NOMO-1 treated with dmso at 0.1 percent for 144 hours (cell line): ENCODE results near the gene ISLR2.

ENCODE experiments used
- DNase-seq: peaks from one replicate; lab custom pipeline; 2025; ENCODE audit not compliant: unreplicated experiment; lab: John Stamatoyannopoulos, UW

The ISLR2 gene

DNA sequence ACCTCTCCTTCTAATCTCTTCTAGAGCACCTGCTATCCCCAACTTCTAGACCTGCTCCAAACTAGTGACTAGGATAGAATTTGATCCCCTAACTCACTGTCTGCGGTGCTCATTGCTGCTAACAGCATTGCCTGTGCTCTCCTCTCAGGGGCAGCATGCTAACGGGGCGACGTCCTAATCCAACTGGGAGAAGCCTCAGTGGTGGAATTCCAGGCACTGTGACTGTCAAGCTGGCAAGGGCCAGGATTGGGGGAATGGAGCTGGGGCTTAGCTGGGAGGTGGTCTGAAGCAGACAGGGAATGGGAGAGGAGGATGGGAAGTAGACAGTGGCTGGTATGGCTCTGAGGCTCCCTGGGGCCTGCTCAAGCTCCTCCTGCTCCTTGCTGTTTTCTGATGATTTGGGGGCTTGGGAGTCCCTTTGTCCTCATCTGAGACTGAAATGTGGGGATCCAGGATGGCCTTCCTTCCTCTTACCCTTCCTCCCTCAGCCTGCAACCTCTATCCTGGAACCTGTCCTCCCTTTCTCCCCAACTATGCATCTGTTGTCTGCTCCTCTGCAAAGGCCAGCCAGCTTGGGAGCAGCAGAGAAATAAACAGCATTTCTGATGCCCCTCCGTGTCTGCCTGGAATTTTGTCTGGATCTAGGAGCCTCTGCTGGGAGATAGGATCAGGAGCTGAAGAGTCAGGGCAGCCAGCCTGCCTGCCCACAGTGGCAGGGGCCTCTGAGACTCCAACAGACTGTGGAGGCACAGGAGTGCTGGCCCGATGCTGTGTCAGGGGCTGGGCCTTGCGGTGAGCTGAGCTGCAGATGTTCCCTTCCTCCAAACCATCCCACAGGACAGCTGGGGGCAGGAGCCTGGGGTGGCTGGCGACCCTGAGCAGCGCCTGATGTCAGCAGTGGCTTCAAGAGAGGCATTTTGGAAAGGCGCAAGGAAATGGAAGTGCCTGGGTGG is 46.2 kb downstream of the ISLR2 start:
- DNase-seq: no peak

DNA sequence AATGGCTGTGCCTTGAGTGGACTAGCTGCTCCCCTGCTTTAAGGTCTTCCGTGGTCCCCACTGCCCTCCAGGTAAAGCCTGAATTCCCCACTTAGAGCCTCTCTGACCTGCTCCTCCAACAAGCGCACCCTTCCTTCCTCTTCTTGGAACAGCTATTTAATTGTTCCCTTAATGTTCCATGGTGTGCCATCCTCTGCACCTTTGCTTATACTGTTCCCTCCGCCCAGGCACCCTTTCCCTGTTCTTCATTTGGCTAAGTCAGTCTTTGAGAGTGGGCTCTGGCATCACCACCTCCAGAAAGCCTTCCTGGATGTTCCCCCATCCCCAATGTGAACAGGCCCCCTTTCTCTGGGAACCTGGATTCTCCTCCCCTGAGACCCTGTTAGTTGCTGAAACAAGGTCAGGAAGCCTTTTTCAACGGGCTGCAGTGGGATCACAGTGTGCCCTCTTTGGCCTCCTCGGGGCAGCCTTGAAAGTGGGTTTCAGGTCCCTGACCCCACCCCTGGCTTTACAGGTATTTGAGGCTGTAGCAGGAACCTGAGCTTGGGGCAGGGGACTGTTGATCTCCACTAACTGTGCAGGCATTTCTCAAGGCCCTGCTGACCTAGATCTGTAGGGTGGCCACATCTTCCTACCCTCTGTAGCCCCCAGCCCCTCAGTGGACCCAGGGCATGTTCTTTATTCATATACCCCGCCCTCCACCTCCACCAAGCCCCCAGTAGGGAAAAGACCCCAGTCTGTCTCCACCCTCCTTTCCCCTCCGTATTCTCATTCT is 48.1 kb downstream of the ISLR2 start:
- no peak for DNase-seq

DNA sequence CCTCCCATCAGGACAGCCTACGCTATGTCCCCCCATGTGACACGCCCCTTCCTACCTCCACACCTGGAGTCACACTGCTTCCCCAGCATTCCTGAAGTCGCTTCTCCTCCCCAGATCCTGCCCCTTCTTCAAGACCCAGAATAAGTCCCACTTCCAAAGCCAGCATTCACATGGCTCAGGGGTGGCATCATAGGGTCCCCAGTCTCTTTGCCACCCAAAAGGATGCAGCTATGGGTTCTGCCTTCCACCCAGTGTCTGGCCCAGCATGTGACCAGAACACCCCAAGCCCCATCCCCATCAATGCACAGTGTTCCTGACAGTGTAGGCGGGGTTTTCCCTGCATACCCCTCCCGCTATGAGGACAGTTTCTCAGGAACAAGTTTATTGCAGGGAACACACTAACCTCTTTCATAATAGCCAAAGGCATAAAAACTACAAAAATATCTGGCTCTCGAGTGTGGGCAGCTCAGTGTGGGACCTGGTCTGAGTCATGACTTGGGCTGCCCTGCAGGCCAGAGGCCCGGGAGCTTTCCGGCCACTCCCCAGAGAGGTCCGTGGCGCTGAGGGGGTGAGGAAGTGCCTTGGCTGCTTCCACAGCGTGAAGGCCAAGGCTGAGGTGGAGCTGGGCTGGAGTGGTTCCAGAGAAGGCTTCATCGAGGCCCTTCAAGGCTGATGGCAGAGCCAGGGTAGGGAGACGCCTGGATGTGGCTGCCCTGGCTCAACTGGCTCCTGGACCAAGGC is 48.9 kb downstream of the ISLR2 start:
- DNase-seq: no peak

DNA sequence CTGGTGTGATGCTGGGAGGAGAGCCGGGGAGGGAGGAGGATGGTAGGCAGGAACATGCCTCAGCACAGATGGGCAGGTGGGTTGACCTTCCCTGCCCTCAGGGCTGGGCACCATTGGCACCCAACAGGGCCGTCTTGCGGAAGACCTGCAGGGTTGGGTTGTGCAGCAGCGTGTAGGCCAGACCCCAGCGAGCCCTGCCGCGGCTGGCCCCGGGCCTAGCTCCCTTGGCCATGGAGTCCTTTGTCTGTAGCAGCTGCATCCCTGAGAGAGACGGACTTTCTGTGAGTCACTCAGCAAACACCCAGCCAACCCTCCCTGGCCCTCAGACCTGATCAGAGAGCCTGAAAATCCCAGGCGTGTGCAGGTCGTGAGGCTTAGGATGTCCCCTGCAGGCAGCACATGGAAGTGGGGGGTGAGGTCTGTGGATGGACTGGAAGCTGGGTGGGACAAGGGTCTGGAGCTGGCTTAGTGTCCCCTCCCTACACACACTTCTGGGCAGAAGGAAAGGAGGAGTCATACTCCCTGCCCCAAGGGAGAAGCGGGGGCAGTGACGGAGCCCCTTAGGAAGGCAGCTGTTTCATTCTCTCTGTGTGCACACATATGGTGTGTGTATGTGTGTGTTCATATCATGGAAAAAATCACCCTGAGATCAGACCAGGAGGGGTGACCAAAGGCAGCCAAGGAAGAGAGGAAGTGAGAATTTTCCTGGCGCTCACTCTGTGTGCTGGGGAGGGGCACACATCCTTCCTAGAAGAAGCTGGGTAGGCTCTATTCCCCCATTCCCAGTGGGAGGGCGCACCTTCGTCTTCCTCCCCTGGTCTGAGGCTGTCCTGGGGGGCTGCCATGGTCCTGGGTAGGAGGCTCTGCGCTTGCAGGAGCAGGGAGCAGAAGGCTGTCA is 49.8 kb downstream of the ISLR2 start:
- DNase-seq: no peak

DNA sequence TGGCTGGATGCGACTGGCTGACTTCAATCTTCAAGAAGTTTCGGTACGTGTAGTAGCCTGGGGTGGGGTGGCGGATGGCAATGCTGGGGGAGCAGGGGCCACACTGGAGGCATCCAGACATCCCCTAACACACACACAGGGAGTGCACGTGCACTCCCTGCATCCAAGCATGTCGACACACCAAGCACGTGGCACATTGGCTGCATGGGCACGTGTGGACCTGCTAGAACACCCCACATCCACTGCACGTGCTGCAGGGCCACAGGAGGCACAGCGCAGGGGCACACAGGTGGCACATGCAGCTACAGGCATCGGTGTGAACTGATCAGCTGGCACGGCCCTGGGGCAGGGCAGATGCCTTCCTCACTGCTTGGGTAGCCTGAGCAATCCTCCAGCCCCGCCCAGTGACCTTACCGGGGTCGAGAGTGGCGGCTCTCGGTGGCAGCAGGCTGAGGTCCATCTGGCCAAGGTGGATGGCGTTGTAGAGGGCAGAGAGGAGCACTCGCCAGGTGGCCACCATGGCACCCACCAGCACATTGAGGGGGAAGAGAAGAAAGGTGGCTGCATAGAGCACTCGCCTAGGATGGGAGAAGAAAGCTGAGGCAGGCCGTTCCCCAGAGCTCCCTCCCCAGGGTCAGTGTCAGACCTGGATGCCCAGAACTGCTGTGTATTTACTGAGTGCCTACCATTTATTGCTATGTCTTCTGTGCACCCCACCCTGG is 50.7 kb downstream of the ISLR2 start:
- DNase-seq: no peak

DNA sequence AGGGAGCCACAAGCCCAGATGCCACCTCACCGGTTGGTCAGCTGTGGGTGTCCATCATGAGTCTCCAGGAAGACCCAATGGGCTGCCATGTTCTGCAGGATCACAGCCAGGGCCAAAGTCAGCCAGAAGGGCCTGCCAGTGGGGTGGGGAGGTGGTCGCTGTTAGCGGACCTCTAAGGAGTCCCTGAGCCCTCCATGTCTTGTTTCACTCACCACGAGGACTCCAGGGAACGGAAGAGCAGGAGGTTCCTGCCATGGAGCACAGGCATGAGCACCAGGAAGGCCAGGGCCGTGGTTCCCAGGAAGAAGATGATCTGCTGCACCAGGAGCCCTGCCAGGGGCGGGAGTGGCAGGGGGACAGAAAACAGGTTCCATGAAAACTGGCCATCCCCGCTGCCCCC is 51.7 kb downstream of the ISLR2 start:
- DNase-seq: no peak

DNA sequence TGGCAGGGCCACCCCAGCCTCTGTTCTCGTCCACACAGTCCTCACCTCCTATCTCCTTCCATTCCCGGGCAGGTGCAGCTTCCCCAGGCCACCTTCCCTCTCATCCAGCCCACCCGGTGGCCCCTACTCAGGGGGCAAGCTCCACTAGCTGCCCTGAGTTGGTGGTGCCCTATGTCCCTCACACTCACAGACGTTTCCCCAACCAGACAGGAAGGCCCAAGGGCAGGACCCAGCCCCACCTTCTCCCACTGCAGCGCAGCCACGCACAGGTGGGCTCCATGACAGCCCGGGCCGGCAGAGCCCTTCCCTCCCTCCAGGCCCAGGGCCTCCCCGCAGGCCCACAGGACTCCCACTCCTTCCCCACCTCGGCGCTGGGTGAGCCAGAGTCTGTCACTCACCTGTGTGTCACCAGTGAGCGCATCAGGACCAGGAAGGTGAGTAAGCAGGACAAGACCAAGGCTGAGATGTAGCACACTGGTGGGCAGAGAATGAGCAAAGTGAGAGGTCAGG is 54.3 kb downstream of the ISLR2 start:
- DNase-seq: no peak

DNA sequence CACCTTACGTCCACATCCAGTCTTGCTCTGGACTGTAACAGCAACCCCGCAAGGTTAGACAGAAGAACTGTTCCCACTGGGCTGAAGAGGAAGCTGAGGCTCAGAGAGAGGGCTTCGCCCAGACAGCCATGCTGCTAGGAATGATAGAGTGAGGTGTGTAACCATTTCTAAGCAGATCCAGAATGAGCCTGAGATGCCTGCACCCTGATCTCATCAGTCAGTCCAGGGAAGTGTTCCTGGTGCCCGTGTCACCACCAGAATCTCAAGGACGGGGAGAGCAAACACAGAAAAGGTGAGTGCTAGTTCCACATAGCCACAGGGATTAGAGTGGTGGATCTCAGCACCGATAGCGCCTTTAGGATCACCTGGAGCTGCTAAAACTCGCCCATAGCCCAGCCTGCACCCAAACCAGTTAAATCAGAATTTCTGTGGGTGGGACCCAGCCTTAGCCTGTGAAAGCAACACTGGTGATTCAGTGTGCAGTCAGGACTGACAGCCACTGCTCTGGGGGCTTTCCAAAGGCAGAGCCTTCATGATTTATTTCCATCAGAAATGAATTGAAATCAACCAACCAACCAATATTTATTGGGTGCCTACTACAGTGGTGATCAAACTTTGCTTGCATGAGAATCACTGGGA is 55.4 kb downstream of the ISLR2 start:
- DNase-seq: no peak
